Measurements from ENCODE around the gene C3orf33. TPM values are rescaled to one million over a fixed set of nuclear protein-coding genes. Genes with fewer than 3 reads are reported as not detected.
A peak's percentile ranks its signal among the peaks of the same experiment; 100 is the strongest.

C3orf33 gene
- total RNA-seq, 3 donors from 2014 or later: 1.7 to 3.3 (median 2.0) TPM

DNA sequence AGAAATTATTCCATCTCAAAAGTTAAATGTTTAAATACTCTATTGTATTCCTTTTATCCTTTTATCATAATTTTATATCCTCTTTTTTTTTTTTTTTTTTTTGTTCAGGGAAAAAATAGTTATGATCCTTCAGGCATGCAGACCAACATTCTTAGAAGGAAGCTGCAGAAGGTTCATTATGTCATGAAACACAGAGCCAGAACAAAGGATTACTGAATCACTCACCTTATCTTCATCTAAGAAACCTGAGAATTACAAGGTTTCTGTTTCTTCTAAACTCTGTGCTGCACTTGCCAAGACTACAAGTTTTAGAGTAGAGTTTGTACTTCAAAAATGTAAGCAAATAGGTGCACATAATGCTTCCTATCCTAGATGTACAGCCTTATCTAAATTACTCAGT is 64.5 kb downstream of the C3orf33 start:
- Histone ChIP-seq H3K9me3 (no peaks in the 10 kb centered on the region), H3K4me3 (no peak overlapping the region), H3K4me1 (ENCODE audit: low read depth) (peaks cover 11% of the 10 kb centered on the region), H3K36me3 (ENCODE audit: low read depth) (no peaks in the 10 kb centered on the region)
- intact Hi-C loops (cut with DNase I, micrococcal nuclease): no loop called here
- TF ChIP-seq, protein P1, sequence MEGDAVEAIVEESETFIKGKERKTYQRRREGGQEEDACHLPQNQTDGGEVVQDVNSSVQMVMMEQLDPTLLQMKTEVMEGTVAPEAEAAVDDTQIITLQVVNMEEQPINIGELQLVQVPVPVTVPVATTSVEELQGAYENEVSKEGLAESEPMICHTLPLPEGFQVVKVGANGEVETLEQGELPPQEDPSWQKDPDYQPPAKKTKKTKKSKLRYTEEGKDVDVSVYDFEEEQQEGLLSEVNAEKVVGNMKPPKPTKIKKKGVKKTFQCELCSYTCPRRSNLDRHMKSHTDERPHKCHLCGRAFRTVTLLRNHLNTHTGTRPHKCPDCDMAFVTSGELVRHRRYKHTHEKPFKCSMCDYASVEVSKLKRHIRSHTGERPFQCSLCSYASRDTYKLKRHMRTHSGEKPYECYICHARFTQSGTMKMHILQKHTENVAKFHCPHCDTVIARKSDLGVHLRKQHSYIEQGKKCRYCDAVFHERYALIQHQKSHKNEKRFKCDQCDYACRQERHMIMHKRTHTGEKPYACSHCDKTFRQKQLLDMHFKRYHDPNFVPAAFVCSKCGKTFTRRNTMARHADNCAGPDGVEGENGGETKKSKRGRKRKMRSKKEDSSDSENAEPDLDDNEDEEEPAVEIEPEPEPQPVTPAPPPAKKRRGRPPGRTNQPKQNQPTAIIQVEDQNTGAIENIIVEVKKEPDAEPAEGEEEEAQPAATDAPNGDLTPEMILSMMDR (IDR thresholded peaks at IDR 0.05): no peak
- no peak for DNase-seq
- no peak for ATAC-seq

DNA sequence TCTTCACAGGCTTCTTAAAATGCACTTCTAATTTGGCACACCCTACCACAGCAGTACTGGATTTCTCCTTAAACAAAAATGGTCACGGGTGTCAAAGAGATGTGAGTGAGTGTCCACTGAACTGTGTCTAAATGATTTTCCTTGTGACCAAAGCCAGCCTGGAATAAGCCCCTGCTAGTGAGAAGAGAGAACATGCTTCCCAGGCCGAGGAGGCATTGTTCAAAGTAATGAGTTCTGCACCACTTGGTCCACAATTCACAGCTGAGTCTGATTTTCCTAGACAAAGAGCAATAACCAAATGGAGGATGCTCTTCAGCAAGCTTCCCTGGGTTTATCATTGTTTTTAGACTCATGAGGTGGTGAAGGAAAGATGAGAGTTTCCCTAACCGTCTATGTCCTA is 65.0 kb downstream of the C3orf33 start:
- TF ChIP-seq, protein P1 (IDR thresholded peaks at IDR 0.05): no peak
- intact Hi-C loops (cut with DNase I, micrococcal nuclease): no loop called here
- Histone ChIP-seq H3K36me3 (ENCODE audit: low read depth) (no peaks in the 10 kb centered on the region), H3K4me1 (ENCODE audit: low read depth) (peaks cover 15% of the 10 kb centered on the region), H3K9me3 (no peaks in the 10 kb centered on the region), H3K4me3 (no peak overlapping the region)
- DNase-seq: no peak
- no peak for ATAC-seq

DNA sequence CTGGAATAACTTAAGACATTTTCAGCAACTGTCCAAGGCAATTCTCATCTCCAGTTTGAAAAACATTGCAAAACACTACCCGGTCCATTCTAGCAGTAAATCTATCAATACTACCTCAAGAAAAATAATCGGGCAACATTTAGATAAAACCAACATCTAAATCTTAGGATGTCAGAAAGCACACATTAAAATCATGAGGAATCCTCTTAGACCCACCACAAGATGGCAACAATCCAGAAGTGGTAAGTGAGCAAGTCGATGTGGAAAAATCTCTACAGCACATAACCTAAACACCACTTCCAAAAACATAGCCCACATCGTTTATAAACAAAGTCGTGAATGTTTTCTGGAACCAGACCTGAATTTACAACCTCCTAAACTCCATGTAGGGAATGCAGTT is 66.9 kb downstream of the C3orf33 start:
- Histone ChIP-seq H3K4me3 (no peak overlapping the region), H3K36me3 (ENCODE audit: low read depth) (no peaks in the 10 kb centered on the region), H3K9me3 (no peaks in the 10 kb centered on the region), H3K4me1 (ENCODE audit: low read depth) (peaks cover 15% of the 10 kb centered on the region)
- intact Hi-C loops (cut with DNase I, micrococcal nuclease): no loop called here
- TF ChIP-seq, protein P1 (IDR thresholded peaks at IDR 0.05): no peak
- ATAC-seq (no peak), DNase-seq (peak in 1 of 3 donors; percentile 9)

DNA sequence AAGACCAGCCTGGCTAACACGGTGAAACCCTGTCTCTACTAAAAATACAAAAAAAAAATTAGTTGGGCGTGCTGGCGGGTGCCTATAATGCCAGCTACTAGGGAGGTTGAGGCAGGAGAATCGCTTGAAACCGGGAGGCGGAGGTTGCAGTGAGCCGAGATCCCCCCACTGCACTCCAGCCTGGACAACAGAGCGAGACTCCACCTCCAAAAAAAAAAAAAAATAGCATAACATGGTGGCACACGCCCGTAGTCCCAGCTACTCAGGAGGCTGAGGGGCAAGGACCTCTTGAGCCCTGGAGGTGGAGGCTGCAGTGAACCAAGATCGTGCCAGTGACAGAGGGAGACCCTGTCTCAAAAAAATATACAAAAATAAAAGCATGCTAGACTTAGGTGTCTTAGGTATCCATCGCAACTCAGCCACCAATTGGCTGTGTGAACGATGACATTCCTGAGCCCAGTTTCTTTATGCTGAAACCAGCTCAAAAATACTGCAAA is 67.5 kb downstream of the C3orf33 start:
- Histone ChIP-seq H3K4me3 (no peak overlapping the region), H3K9me3 (no peaks in the 10 kb centered on the region), H3K4me1 (ENCODE audit: low read depth) (peaks cover 14% of the 10 kb centered on the region), H3K36me3 (ENCODE audit: low read depth) (no peaks in the 10 kb centered on the region)
- DNase-seq (no peak), ATAC-seq (no peak)
- TF ChIP-seq, protein P1 (IDR thresholded peaks at IDR 0.05): no peak
- intact Hi-C loops (cut with DNase I, micrococcal nuclease): no loop called here

DNA sequence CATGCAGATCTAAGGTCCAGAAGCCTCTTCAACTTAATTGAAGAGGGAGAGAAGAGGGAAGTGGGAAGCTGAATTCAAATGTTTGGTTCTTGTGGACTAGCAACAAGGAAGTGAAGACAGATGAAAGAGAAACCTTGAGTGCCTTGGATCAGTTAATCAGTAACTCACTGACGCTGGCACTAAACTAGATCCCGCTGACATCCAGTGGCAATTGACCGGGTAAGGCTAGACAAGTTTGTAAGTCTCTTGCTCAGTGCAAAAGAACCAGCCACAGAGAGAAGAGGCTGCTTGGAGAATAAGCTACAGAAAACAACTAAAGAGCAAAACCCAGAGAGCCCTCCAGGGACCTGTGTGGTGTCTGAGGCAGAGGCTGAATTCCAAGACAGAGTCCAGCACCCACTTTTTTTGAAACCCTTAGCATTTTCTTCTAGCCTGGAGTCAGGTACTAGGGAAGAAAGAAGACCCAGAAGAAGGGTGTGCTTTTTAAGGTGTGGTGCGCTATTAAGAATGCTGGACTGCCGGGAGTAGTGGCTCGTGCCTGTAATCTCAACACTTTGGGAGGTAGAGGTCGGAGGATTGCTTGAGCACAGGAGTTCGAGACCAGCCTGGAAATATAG is 68.1 kb downstream of the C3orf33 start:
- Histone ChIP-seq H3K4me1 (ENCODE audit: low read depth) (peaks cover 9% of the 10 kb centered on the region), H3K9me3 (no peaks in the 10 kb centered on the region), H3K36me3 (ENCODE audit: low read depth) (no peaks in the 10 kb centered on the region), H3K4me3 (no peak overlapping the region)
- DNase-seq (peak in 2 of 3 donors; percentile 40 to 86), ATAC-seq (peak; percentile 98)
- TF ChIP-seq, protein P1 (IDR thresholded peaks at IDR 0.05): no peak
- intact Hi-C loops (cut with DNase I, micrococcal nuclease): no loop called here
